Measurements from ENCODE around the gene SOX18. TPM values are rescaled to one million over a fixed set of nuclear protein-coding genes. Genes with fewer than 3 reads are reported as not detected.

The SOX18 gene
- polyA plus RNA-seq, 3 donors: not detected

DNA sequence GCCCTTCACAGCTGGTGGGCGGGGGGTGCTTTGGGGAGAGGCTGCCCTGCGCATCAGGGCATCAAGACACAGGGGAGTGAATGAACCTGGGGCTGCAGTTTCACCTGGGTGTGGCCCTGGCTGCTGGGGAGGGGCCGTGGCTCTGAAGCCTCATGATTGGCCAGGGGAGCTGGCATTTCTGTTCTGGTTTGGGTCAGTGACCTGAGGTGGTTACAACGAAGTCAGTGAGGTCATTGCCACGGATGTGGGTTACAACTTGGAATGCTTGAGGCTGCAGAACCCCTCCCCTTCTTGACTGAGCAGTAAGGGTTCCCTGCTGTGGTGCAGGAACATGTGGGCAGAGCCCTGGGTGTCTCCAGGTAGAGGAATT is 16.5 kb upstream of the SOX18 start:
- H3K4me1 Mint-ChIP-seq: peaks cover 44% of the 10 kb centered on the region
- Histone ChIP-seq H3K9me3 (replicated peaks in 1 of 2; ENCODE audit: control insufficient read depth in 1 of 2, insufficient read depth in 1 of 2, low read length in 2 of 2) (no peaks in the 10 kb centered on the region), H3K4me2 (replicated peaks; ENCODE audit: extremely low read depth, low read length, poor library complexity, severe bottlenecking) (no peak overlapping the region), H3K4me3 (replicated peaks in 1 of 3; ENCODE audit: low read depth in 2 of 3, low read length in 3 of 3) (no peak overlapping the region), H3K9ac (ENCODE audit: insufficient read depth, low read length, poor library complexity, severe bottlenecking) (no peak overlapping the region), H3K36me3 (replicated peaks in 1 of 2; ENCODE audit: control insufficient read depth in 1 of 2, insufficient read depth in 2 of 2, low read length in 2 of 2) (no peaks in the 10 kb centered on the region), H3K27me3 (ENCODE audit: control insufficient read depth in 2 of 2, insufficient read depth in 2 of 2, low read length in 2 of 2) (no peaks in the 10 kb centered on the region), H3K27ac (ENCODE audit: low read depth in 1 of 2, low read length in 2 of 2) (no peak overlapping the region), H3K4me1 (ENCODE audit: control insufficient read depth in 1 of 2, insufficient read depth in 2 of 2, low read length in 2 of 2) (peaks cover 32 to 52% of the 10 kb centered on the region in 2 donors), H4K20me1 (ENCODE audit: insufficient read depth, low read length) (peaks cover 31% of the 10 kb centered on the region), H3K79me2 (ENCODE audit: insufficient read depth, low read length) (peaks cover 4% of the 10 kb centered on the region), H2AFZ (ENCODE audit: insufficient read depth, low read depth, low read length, poor library complexity, severe bottlenecking) (no peak overlapping the region)
- WGBS (ENCODE audit: insufficient coverage): 87% methylated on average over 2 of the region's 5 CpGs
- H3K27ac Mint-ChIP-seq: peak overlapping the region in 3 of 7 donors; percentile 15 to 73 (median 16)
- H3K9me3 Mint-ChIP-seq: peaks cover 0 to 2% (median 0%) of the 10 kb centered on the region in 7 donors
- DNase-seq: peak in 2 of 3 donors; percentile 28 to 47
- H3K36me3 Mint-ChIP-seq: no peaks in the 10 kb centered on the region
- intact Hi-C loops (cut with micrococcal nuclease): loop anchor here in 1 of 2 donors (10.0 kb wide), 1 partner anchor 541 kb away; the partner anchor contains the start of gene PPDPF
- H3K4me3 Mint-ChIP-seq: peak overlapping the region; percentile 31 to 35
- TF ChIP-seq, protein P1, sequence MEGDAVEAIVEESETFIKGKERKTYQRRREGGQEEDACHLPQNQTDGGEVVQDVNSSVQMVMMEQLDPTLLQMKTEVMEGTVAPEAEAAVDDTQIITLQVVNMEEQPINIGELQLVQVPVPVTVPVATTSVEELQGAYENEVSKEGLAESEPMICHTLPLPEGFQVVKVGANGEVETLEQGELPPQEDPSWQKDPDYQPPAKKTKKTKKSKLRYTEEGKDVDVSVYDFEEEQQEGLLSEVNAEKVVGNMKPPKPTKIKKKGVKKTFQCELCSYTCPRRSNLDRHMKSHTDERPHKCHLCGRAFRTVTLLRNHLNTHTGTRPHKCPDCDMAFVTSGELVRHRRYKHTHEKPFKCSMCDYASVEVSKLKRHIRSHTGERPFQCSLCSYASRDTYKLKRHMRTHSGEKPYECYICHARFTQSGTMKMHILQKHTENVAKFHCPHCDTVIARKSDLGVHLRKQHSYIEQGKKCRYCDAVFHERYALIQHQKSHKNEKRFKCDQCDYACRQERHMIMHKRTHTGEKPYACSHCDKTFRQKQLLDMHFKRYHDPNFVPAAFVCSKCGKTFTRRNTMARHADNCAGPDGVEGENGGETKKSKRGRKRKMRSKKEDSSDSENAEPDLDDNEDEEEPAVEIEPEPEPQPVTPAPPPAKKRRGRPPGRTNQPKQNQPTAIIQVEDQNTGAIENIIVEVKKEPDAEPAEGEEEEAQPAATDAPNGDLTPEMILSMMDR (IDR thresholded peaks at IDR 0.05): no peak
- H3K27me3 Mint-ChIP-seq (ENCODE audit: low read depth in 3 of 3): peaks cover 0 to 27% (median 12%) of the 10 kb centered on the region in 3 donors

DNA sequence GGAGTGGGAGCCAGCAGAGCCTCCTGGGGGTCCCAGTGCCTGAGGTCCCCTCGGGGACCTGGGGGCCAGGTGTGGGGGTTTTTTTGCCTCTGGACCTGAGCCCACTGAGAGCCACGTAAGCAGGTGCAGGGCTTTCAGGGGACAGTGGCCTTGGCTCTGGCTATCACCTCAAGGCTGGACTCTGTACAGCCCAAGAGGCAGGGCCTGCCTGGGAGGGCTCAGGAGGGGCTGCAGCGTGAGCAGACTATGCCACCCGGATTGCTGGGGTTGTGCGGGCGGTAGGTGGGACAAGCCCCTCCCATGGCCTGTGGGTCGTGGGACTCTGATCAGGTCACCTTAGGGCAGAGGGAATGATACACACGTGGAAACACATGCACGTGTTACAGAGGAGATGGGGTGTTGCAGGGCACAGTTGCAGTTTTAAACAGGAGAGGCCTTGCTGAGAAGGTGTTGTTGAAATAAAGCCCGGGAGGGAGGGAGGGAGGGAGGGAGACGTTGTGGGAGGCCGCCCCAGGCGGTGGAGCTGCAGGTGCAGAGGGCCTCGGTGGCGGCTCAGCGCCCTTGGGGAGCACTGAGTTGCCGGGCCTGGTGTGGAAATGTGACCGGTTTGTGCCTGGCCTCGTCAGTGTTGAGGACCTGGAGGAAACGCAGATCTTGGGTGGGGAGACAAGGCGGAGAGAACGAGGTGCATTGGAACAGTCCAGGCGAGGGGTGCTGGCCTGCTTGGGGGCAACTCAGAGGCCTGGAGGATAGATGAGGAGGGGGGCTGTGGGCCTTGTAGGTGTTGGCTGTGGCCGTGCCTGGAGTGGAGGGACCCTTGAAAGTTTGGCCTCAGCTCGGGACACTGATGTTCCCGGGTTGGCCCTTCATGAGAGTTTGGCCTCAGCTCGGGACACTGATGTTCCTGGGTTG is 15.9 kb upstream of the SOX18 start:
- Mint-ChIP-seq H3K4me1 (peaks cover 44% of the 10 kb centered on the region), H3K27me3 (ENCODE audit: low read depth in 3 of 3) (peaks cover 0 to 27% (median 12%) of the 10 kb centered on the region in 3 donors), H3K27ac (peak overlapping the region in 3 of 7 donors; percentile 15 to 73 (median 66)), H3K36me3 (no peaks in the 10 kb centered on the region), H3K4me3 (peak overlapping the region; percentile 31 to 62), H3K9me3 (peaks cover 0 to 2% (median 0%) of the 10 kb centered on the region in 7 donors)
- Histone ChIP-seq H3K4me2 (replicated peaks; ENCODE audit: extremely low read depth, low read length, poor library complexity, severe bottlenecking) (no peak overlapping the region), H3K9ac (ENCODE audit: insufficient read depth, low read length, poor library complexity, severe bottlenecking) (no peak overlapping the region), H3K4me1 (ENCODE audit: control insufficient read depth in 1 of 2, insufficient read depth in 2 of 2, low read length in 2 of 2) (peaks cover 32 to 52% of the 10 kb centered on the region in 2 donors), H3K36me3 (replicated peaks in 1 of 2; ENCODE audit: control insufficient read depth in 1 of 2, insufficient read depth in 2 of 2, low read length in 2 of 2) (no peaks in the 10 kb centered on the region), H3K4me3 (replicated peaks in 1 of 3; ENCODE audit: low read depth in 2 of 3, low read length in 3 of 3) (no peak overlapping the region), H3K27ac (ENCODE audit: low read depth in 1 of 2, low read length in 2 of 2) (no peak overlapping the region), H3K79me2 (ENCODE audit: insufficient read depth, low read length) (peaks cover 4% of the 10 kb centered on the region), H3K27me3 (ENCODE audit: control insufficient read depth in 2 of 2, insufficient read depth in 2 of 2, low read length in 2 of 2) (no peaks in the 10 kb centered on the region), H4K20me1 (ENCODE audit: insufficient read depth, low read length) (peaks cover 25% of the 10 kb centered on the region), H3K9me3 (replicated peaks in 1 of 2; ENCODE audit: control insufficient read depth in 1 of 2, insufficient read depth in 1 of 2, low read length in 2 of 2) (no peaks in the 10 kb centered on the region), H2AFZ (ENCODE audit: insufficient read depth, low read depth, low read length, poor library complexity, severe bottlenecking) (no peak overlapping the region)
- TF ChIP-seq, protein P1 (IDR thresholded peaks at IDR 0.05): no peak
- no peak for DNase-seq
- WGBS (ENCODE audit: insufficient coverage): 53% methylated on average over 27 of the region's 27 CpGs
- intact Hi-C loops (cut with micrococcal nuclease): loop anchor here in 1 of 2 donors (10.0 kb wide), 1 partner anchor 541 kb away; the partner anchor contains the start of gene PPDPF

All from CD14-positive monocyte (primary cell).